NCI-H2196 (cell line): ENCODE measurements around the gene CIART.
"Not testable (repeated sequence)": the region's sequence is repeated elsewhere in the genome, so short reads cannot be mapped to it uniquely, and the experiment has no call there.

Source experiments
- DNase-seq: peaks from one replicate; lab custom pipeline; 2025; ENCODE audit not compliant: unreplicated experiment; lab: John Stamatoyannopoulos, UW

Gene CIART

GRCh38 chr1:150281758-150282557 lies at the start of gene CIART:
Gene CIART (plus strand): TSS chr1:150282554. CDS start chr1:150283268, 714 bp downstream.
- DNase-seq: peak; percentile 99

GRCh38 chr1:150232921-150233320 lies 49.4 kb upstream of the CIART start:
- not testable (repeated sequence) for DNase-seq

- DNase-seq: peak; percentile 15
Measured at GRCh38 chr1:150233359-150234308, 48.7 kb upstream of the CIART start.

- no peak for DNase-seq
Measured at GRCh38 chr1:150234309-150234565, 48.1 kb upstream of the CIART start.

GRCh38 chr1:150234566-150235293 lies 47.6 kb upstream of the CIART start:
- DNase-seq: peak; percentile 26

GRCh38 chr1:150235294-150235851 lies 47.0 kb upstream of the CIART start:
- DNase-seq: no peak

GRCh38 chr1:150235852-150236613 lies 46.3 kb upstream of the CIART start, which contains the start of gene ANP32E:
Gene ANP32E (minus strand): TSS chr1:150236112. CDS start chr1:150235786, 326 bp downstream.
- peak; percentile 96 for DNase-seq

GRCh38 chr1:150236614-150237100 lies 45.7 kb upstream of the CIART start:
- no peak for DNase-seq

- DNase-seq: not testable (repeated sequence)
Measured at GRCh38 chr1:150237176-150237575, 45.2 kb upstream of the CIART start.

- DNase-seq: no peak
Measured at GRCh38 chr1:150237746-150238145, 44.6 kb upstream of the CIART start.

- no peak for DNase-seq
Measured at GRCh38 chr1:150243003-150243402, 39.4 kb upstream of the CIART start.

- no peak for DNase-seq
Measured at GRCh38 chr1:150249936-150250335, 32.4 kb upstream of the CIART start.

- DNase-seq: no peak
Measured at GRCh38 chr1:150256198-150256553, 26.2 kb upstream of the CIART start.

GRCh38 chr1:150256554-150257341 lies 25.6 kb upstream of the CIART start:
- no peak for DNase-seq

GRCh38 chr1:150257624-150258585 lies 24.4 kb upstream of the CIART start, which contains the start of gene CA14:
Gene CA14 (plus strand): TSS chr1:150257774. CDS start chr1:150258129, 355 bp downstream.
- DNase-seq: no peak

- DNase-seq: no peak
Measured at GRCh38 chr1:150259217-150259616, 23.1 kb upstream of the CIART start.

GRCh38 chr1:150259758-150260669 lies 22.3 kb upstream of the CIART start:
- peak; percentile 86 for DNase-seq
